Fibroblast of gingiva (primary cell): ENCODE data around the gene ULK3.
A peak's percentile ranks its signal among the peaks of the same experiment; 100 is the strongest.

ENCODE experiments used
- DNase-seq: peaks from one replicate; pipeline ENCODE4 v3.0.0-alpha.2; 2011; ENCODE audit warnings: low read depth

The ULK3 gene

GRCh38 chr15:74799255-74799855, 43.6 kb downstream of the ULK3 start:
- no peak for DNase-seq

- DNase-seq: no peak
These were observed 44.3 kb downstream of the ULK3 start for GRCh38 chr15:74798388-74799254.

- no peak for DNase-seq
These were observed 46.9 kb downstream of the ULK3 start for GRCh38 chr15:74795966-74796625.

- DNase-seq: no peak
These were observed 48.0 kb downstream of the ULK3 start for GRCh38 chr15:74794970-74795349.

- no peak for DNase-seq
These were observed 48.5 kb downstream of the ULK3 start for GRCh38 chr15:74794248-74794969.

- DNase-seq: no peak
These were observed 49.6 kb downstream of the ULK3 start for GRCh38 chr15:74793135-74794028.

GRCh38 chr15:74792227-74793016, 50.5 kb downstream of the ULK3 start:
- DNase-seq: no peak

- DNase-seq: no peak
These were observed 51.3 kb downstream of the ULK3 start for GRCh38 chr15:74791667-74792066.

GRCh38 chr15:74791007-74791406, 51.9 kb downstream of the ULK3 start:
- DNase-seq: no peak

- DNase-seq: peak; percentile 42
These were observed 52.7 kb downstream of the ULK3 start for GRCh38 chr15:74790080-74790916.

GRCh38 chr15:74789741-74790079, 53.2 kb downstream of the ULK3 start:
- no peak for DNase-seq

GRCh38 chr15:74789171-74789631, 53.8 kb downstream of the ULK3 start:
- DNase-seq: no peak

- no peak for DNase-seq
These were observed 54.2 kb downstream of the ULK3 start for GRCh38 chr15:74788683-74789151.

- DNase-seq: no peak
These were observed 54.8 kb downstream of the ULK3 start for GRCh38 chr15:74788042-74788682.

- DNase-seq: peak; percentile 42
These were observed 55.5 kb downstream of the ULK3 start for GRCh38 chr15:74787251-74788041.

- no peak for DNase-seq
These were observed 56.3 kb downstream of the ULK3 start for GRCh38 chr15:74786551-74787165.
